Epithelial cell of proximal tubule (primary cell): ENCODE results near the gene ORC4. TPM values are rescaled to one million over a fixed set of nuclear protein-coding genes. Genes with fewer than 3 reads are reported as not detected.
"Not testable (repeated sequence)": the region's sequence is repeated elsewhere in the genome, so short reads cannot be mapped to it uniquely, and the experiment has no call there.

Source experiments
- DNase-seq: peaks from one replicate; pipeline ENCODE4 v3.0.0-alpha.2; 2011; ENCODE audit warnings: low read depth
- H3K4me3 ChIP-seq: 2 replicates; pipeline ENCODE4 v1.5.1; 2011; ENCODE audit warnings: low read depth, mild to moderate bottlenecking, low read length
- CTCF ChIP-seq: conservative IDR thresholded peaks from 2 replicates; pipeline ENCODE4 v1.5.1; 2012; ENCODE audit warnings: low read depth, mild to moderate bottlenecking, low read length
- total RNA-seq: library from RNA; depleted of rRNA; stranded (reverse); fragments of >200 nt; gene quantifications from 2 replicates; pipeline ENCODE4 v1.2.3, GENCODE V29; 2015

The ORC4 gene
- total RNA-seq, 1 donor from 2014 or later = 39.8 TPM

- TF ChIP-seq CTCF = no peak
- no peak for DNase-seq
- peak overlapping the region; percentile 78 for H3K4me3 ChIP-seq
Measured at GRCh38 chr2:148021886-148022285, 1.3 kb upstream of the ORC4 start.

- peak within 1 kb of the TSS; percentile 78 for H3K4me3 ChIP-seq
- TF ChIP-seq CTCF = no peak
- no peak for DNase-seq
Measured at GRCh38 chr2:148021059-148021861, 723 bp upstream of the ORC4 start, which contains the start of gene MBD5. TSS of gene MBD5 (plus strand) at chr2:148021091.

GRCh38 chr2:148014616-148015015, 5.9 kb downstream of the ORC4 start:
- no peak for DNase-seq
- no peak overlapping the region for H3K4me3 ChIP-seq
- TF ChIP-seq CTCF = no peak

GRCh38 chr2:148013876-148014275, 6.7 kb downstream of the ORC4 start:
- DNase-seq = no peak
- no peak for TF ChIP-seq CTCF
- H3K4me3 ChIP-seq = no peak overlapping the region

- H3K4me3 ChIP-seq, DNase-seq: not testable (repeated sequence)
Measured at GRCh38 chr2:148008411-148008810, 12.1 kb downstream of the ORC4 start.

GRCh38 chr2:148007219-148007900, 13.2 kb downstream of the ORC4 start:
- TF ChIP-seq CTCF = no peak
- H3K4me3 ChIP-seq = no peak overlapping the region
- DNase-seq = no peak

- TF ChIP-seq CTCF = no peak
- DNase-seq = no peak
- H3K4me3 ChIP-seq = no peak overlapping the region
Measured at GRCh38 chr2:148006249-148007007, 14.1 kb downstream of the ORC4 start.

- H3K4me3 ChIP-seq, DNase-seq: not testable (repeated sequence)
Measured at GRCh38 chr2:148002420-148002819, 18.1 kb downstream of the ORC4 start.
